Ovary (tissue), 9 donors: Measurements from ENCODE around the gene AGRP. TPM values are rescaled to one million over a fixed set of nuclear protein-coding genes. Genes with fewer than 3 reads are reported as not detected.

ENCODE experiments used
- DNase-seq, 5 donors: peaks; one replicate each; pipeline ENCODE4 v3.0.0-alpha.2; 2019 to 2020
- H3K27ac ChIP-seq, 2 donors: fragments of 200-600 bp; one replicate each; pipeline versions ENCODE4 v1.5.1 to v1.8.0; 2019 to 2022
- H3K27me3 ChIP-seq: fragments of 200-600 bp; one replicate; pipeline ENCODE4 v1.8.0; 2022
- H3K36me3 ChIP-seq: fragments of 200-600 bp; sonication (generic); one replicate; pipeline ENCODE4 v1.5.1; 2019
- H3K4me1 ChIP-seq: one replicate; pipeline ENCODE4 v1.8.1; 2013; ENCODE audit warnings: mild to moderate bottlenecking, moderate library complexity; ENCODE audit not compliant: insufficient read depth
- H3K4me3 ChIP-seq: fragments of 200-600 bp; sonication (generic); one replicate; pipeline ENCODE4 v1.5.1; 2017
- H3K9me3 ChIP-seq, 2 donors: fragments of 200-600 bp in 1 of 2; sonication (generic) in 1 of 2; one replicate each; pipeline versions ENCODE4 v1.5.1 to v1.8.1; 2013 to 2019; ENCODE audit warnings: mild to moderate bottlenecking in 1 of 2, moderate library complexity in 1 of 2
- CTCF ChIP-seq, 3 donors: fragments of 450-650 bp in 2 of 3; fragments of 200-600 bp in 1 of 3; IDR thresholded peaks; one replicate each; pipeline versions ENCODE4 v1.5.1 to v1.8.0; 2016 to 2022; ENCODE audit warnings: antibody characterized with exemption in 3 of 3, mild to moderate bottlenecking in 1 of 3
- EP300 ChIP-seq: sonication (generic); formaldehyde crosslinking; IDR thresholded peaks from one replicate; pipeline ENCODE4 v1.6.1; 2017; ENCODE audit warnings: antibody characterized with exemption
- POLR2A ChIP-seq: fragments of 450-650 bp; IDR thresholded peaks from one replicate; pipeline ENCODE4 v1.6.1; 2017; ENCODE audit warnings: antibody characterized with exemption, mild to moderate bottlenecking, moderate library complexity
- WGBS, 3 donors: extraction: QIAGEN DNeasy Blood & Tissue Kit in 1 of 3; methylation state at CpG; one replicate each; pipeline versions ENCODE4 v1.1.5 to v1.1.7; 2013 to 2017; 5-methylcytosine and 5-hydroxymethylcytosine counted together
- intact Hi-C, 4 donors: fragments of 100-400 bp; cut with DNase I; formaldehyde crosslinking; loops; one replicate each; pipeline versions ENCODE4 v1.11.0 to v1.15.1; 2022 to 2023
- polyA plus RNA-seq, 2 donors: library from polyadenylated mRNA; stranded (reverse); fragments of 200-250 nt in 1 of 2; fragments of 350-450 nt in 1 of 2; fragmentation: Illumina TruSeq in 1 of 2; extraction: RNeasy Lipid Tissue Mini Kit (QIAGEN cat#74804) in 1 of 2; gene quantifications; one replicate each; pipeline ENCODE4 v1.2.3, GENCODE V29; 2013 to 2014
- total RNA-seq, 7 donors: library from RNA; depleted of rRNA in 2 of 7; stranded (reverse); fragments of >200 nt in 2 of 7; fragmentation: NEBNext Ultra II Directional in 3 of 7; extraction: Animal tissue kit (Norgen Biotek cat#: 25700) in 3 of 7; gene quantifications; one replicate each; pipeline versions ENCODE4 v1.1.0 to v1.2.4, GENCODE V29; 2016 to 2023
- donor health status: DM: no; HTN: no; CAD: no; lungs with moderate emphysema.
- donor health status: DM: no; HTN: no; CAD: no.
- donor health status: Bipolar disorder and iron deficiency.
- donor health status: DM: yes; HTN: yes; CAD: no.
- donor health status: DM: no; HTN: no; CAD: no.
- donor health status: DM: yes; HTN: yes; CAD: no.

The AGRP gene
- total and polyA plus RNA-seq, 9 donors = 0.11 to 0.55 (median 0.48) TPM; not detected in 6

GRCh38 chr16:67483731-67484525 lies 581 bp upstream of the AGRP start:
- Histone ChIP-seq H3K27ac (peak overlapping the region in 1 of 2 donors; percentile 2), H3K4me1 (peaks cover 18% of the 10 kb centered on the region), H3K4me3 (no peak overlapping the region), H3K27me3 (no peaks in the 10 kb centered on the region), H3K36me3 (no peaks in the 10 kb centered on the region), H3K9me3 (no peaks in the 10 kb centered on the region)
- intact Hi-C loops = loop anchor here in 2 of 4 donors (5.0 kb wide), 2 partner anchors 33 to 78 kb away; partner anchors contain the start of gene CTCF (in 1 of the 2)
- peak in 3 of 5 donors; percentile 26 to 60 (median 47) for DNase-seq
- TF ChIP-seq EP300 = no peak
- TF ChIP-seq CTCF (IDR thresholded peaks at IDR 0.05) = no peak
- no peak for TF ChIP-seq POLR2A
- 70 to 75% (median 73%) methylated on average over 12 of the region's 12 CpGs for WGBS, 3 donors

- Histone ChIP-seq H3K27me3 (no peaks in the 10 kb centered on the region), H3K9me3 (no peaks in the 10 kb centered on the region), H3K4me1 (peaks cover 15% of the 10 kb centered on the region), H3K36me3 (no peaks in the 10 kb centered on the region), H3K27ac (peak overlapping the region in 1 of 2 donors; percentile 68), H3K4me3 (no peak overlapping the region)
- intact Hi-C loops = loop anchor here in 2 of 4 donors (5.0 kb wide), 2 partner anchors 35 to 80 kb away; partner anchors contain the start of gene CTCF (in 1 of the 2)
- peak in 1 of 5 donors; percentile 37 for DNase-seq
- TF ChIP-seq EP300 (no peak), CTCF (IDR thresholded peaks at IDR 0.05) (no peak), POLR2A (no peak)
- 62 to 73% (median 65%) methylated on average over 25 of the region's 25 CpGs for WGBS, 3 donors
Observed at GRCh38 chr16:67482233-67482924, 968 bp downstream of the AGRP start.

GRCh38 chr16:67481561-67482232 lies 1.6 kb downstream of the AGRP start:
- intact Hi-C loops = loop anchor here in 2 of 4 donors (5.0 kb wide), 2 partner anchors 36 to 81 kb away; partner anchors contain the start of gene CTCF (in 1 of the 2)
- peak; percentile 67 to 78 (median 71) for DNase-seq

More at GRCh38 chr16:67481561-67482232, 1.6 kb downstream of the AGRP start:
- peak overlapping the region; percentile 60 to 68 for H3K27ac ChIP-seq
- no peaks in the 10 kb centered on the region for H3K36me3 ChIP-seq
- no peaks in the 10 kb centered on the region for H3K9me3 ChIP-seq
- no peaks in the 10 kb centered on the region for H3K27me3 ChIP-seq
- WGBS, 3 donors = 4 to 6% (median 6%) methylated on average over 17 of the region's 17 CpGs
- no peak for TF ChIP-seq EP300
- TF ChIP-seq POLR2A = no peak
- TF ChIP-seq CTCF (IDR thresholded peaks at IDR 0.05) = no peak
- H3K4me3 ChIP-seq = peak overlapping the region; percentile 46
- H3K4me1 ChIP-seq = peaks cover 15% of the 10 kb centered on the region
